K562 (cell line): ENCODE data around the gene DCXR. TPM values are rescaled to one million over a fixed set of nuclear protein-coding genes. Genes with fewer than 3 reads are reported as not detected.

Source experiments
- BCOR ChIP-seq: fragments of 450-650 bp; IDR thresholded peaks from 2 replicates; pipeline ENCODE4 v1.6.1; 2016
- BDP1 ChIP-seq: IDR thresholded peaks from 3 replicates; pipeline ENCODE4 v1.6.1; 2011; ENCODE audit not compliant: insufficient read length, insufficient read depth
- CAMTA2 ChIP-seq: fragments of 250-450 bp; sonication (Bioruptor Pico); conservative IDR thresholded peaks from 2 replicates; pipeline ENCODE4 v1.5.1; 2022
- CEBPG ChIP-seq, 3 experiments: fragments of 200-800 bp in 1 of 3; sonication (Bioruptor generic) in 1 of 3; sonication (generic) in 1 of 3; formaldehyde crosslinking in 1 of 3; IDR thresholded peaks in 2 of 3; conservative IDR thresholded peaks in 1 of 3; 2 replicates each; pipeline versions ENCODE4 v1.6.1 to v1.8.0; 2016 to 2022; ENCODE audit warnings: missing compliant biosample characterization in 2 of 3, missing genetic modification characterization in 2 of 3, mild to moderate bottlenecking in 1 of 3, missing genetic modification reagents in 1 of 3
- CHD1 ChIP-seq: fragments of 200-600 bp; sonication (generic); IDR thresholded peaks from one replicate; pipeline ENCODE4 v1.6.1; 2012; ENCODE audit warnings: mild to moderate bottlenecking, moderate library complexity, low read length, inconsistent platforms
- ESRRA ChIP-seq: fragments of 450-650 bp; IDR thresholded peaks from 2 replicates; pipeline ENCODE4 v1.6.1; 2014; ENCODE audit warnings: low read depth, mild to moderate bottlenecking, moderate library complexity, borderline replicate concordance
- ETV1 ChIP-seq: fragments of 450-650 bp; conservative IDR thresholded peaks from 2 replicates; pipeline ENCODE4 v1.6.1; 2016; ENCODE audit warnings: missing genetic modification characterization, control low read depth, low read depth, missing compliant biosample characterization
- GTF2A2 ChIP-seq: IDR thresholded peaks from 2 replicates; pipeline ENCODE4 v1.6.1; 2016; ENCODE audit warnings: mild to moderate bottlenecking, missing genetic modification characterization, missing compliant biosample characterization
- HNRNPK ChIP-seq: fragments of 200-400 bp; formaldehyde crosslinking; IDR thresholded peaks from one replicate; pipeline ENCODE4 v1.6.1; 2018; ENCODE audit warnings: mild to moderate bottlenecking, low read depth, low read length; ENCODE audit not compliant: poor library complexity, severe bottlenecking
- IFI16 ChIP-seq: fragments of 250-450 bp; sonication (Bioruptor Pico); IDR thresholded peaks from 2 replicates; pipeline ENCODE4 v2.1.2; 2022; ENCODE audit warnings: mild to moderate bottlenecking, inconsistent platforms
- PHF8 ChIP-seq: fragments of 200-600 bp; sonication (generic); IDR thresholded peaks from 2 replicates; pipeline ENCODE4 v1.6.1; 2012; ENCODE audit warnings: mixed run types, mild to moderate bottlenecking, inconsistent platforms, low read length, moderate library complexity, borderline replicate concordance
- POLR2H ChIP-seq: IDR thresholded peaks from 2 replicates; pipeline ENCODE4 v1.6.1; 2016; ENCODE audit warnings: missing genetic modification characterization, low read depth, mild to moderate bottlenecking, control low read depth, missing compliant biosample characterization, moderate library complexity
- PRPF4 ChIP-seq: fragments of 200-400 bp; formaldehyde crosslinking; IDR thresholded peaks from one replicate; pipeline ENCODE4 v1.6.1; 2017; ENCODE audit warnings: low read length, low read depth, mild to moderate bottlenecking; ENCODE audit not compliant: insufficient read depth, poor library complexity, severe bottlenecking
- RAD51 ChIP-seq: fragments of 450-650 bp; IDR thresholded peaks from 2 replicates; pipeline ENCODE4 v1.7.1; 2016; ENCODE audit warnings: low read depth, mild to moderate bottlenecking, borderline replicate concordance
- RBM17 ChIP-seq: fragments of 200-400 bp; formaldehyde crosslinking; IDR thresholded peaks from 2 replicates; pipeline ENCODE4 v1.6.1; 2017; ENCODE audit warnings: low read depth, mild to moderate bottlenecking, low read length, borderline replicate concordance
- RBM22 ChIP-seq: fragments of 200-400 bp; formaldehyde crosslinking; IDR thresholded peaks from 2 replicates; pipeline ENCODE4 v1.6.1; 2018; ENCODE audit warnings: low read length, low read depth; ENCODE audit not compliant: poor library complexity, severe bottlenecking
- SRSF9 ChIP-seq: fragments of 200-400 bp; formaldehyde crosslinking; IDR thresholded peaks from 2 replicates; pipeline ENCODE4 v1.6.1; 2017; ENCODE audit warnings: low read depth, low read length, borderline replicate concordance
- TAF1 ChIP-seq: IDR thresholded peaks from 2 replicates; pipeline ENCODE4 v1.6.1; 2011; ENCODE audit warnings: mild to moderate bottlenecking, low read length, moderate library complexity; ENCODE audit not compliant: insufficient read depth, control insufficient read depth, severe bottlenecking; ENCODE audit errors: extremely low read depth
- TFAM ChIP-seq: fragments of 250-450 bp; sonication (Bioruptor Pico); conservative IDR thresholded peaks from 2 replicates; pipeline ENCODE4 v1.5.0; 2021; ENCODE audit warnings: mild to moderate bottlenecking, moderate library complexity
- ZNF121 ChIP-seq: sonication (generic); formaldehyde crosslinking; conservative IDR thresholded peaks from 2 replicates; pipeline ENCODE4 v1.8.0; 2022; ENCODE audit warnings: missing genetic modification reagents
- ZSCAN29 ChIP-seq: fragments of 450-650 bp; IDR thresholded peaks from 2 replicates; pipeline ENCODE4 v1.6.1; 2017
- polyA plus RNA-seq, 8 experiments: library from polyadenylated mRNA; depleted of rRNA in 4 of 8; stranded (reverse) in 5 of 8; unstranded in 3 of 8; fragments of >200 nt; fragmentation: Nextera tagmentation in 2 of 8; fragmentation: Illumina TruSeq in 1 of 8; extraction: Ambion mirVana in 2 of 8; extraction: Trizol in 1 of 8; gene quantifications; 2 replicates each; pipeline versions ENCODE4 v1.2.1 to v1.2.3, GENCODE V29; 2011 to 2014; ENCODE audit warnings: inconsistent platforms in 1 of 8, missing spikeins in 1 of 8
- total RNA-seq, 7 experiments: library from RNA; depleted of rRNA in 6 of 7; stranded (reverse); fragments of >200 nt in 6 of 7; fragmentation: Illumina TruSeq in 2 of 7; extraction: Trizol in 2 of 7; gene quantifications; 2 replicates each; pipeline versions ENCODE4 v1.2.1 to v1.2.3, GENCODE V29; 2011 to 2021; ENCODE audit warnings: low replicate concordance in 1 of 7
- TF ChIP-seq, protein P1 (sequence below): fragments of 450-650 bp; formaldehyde crosslinking; IDR thresholded peaks from 2 replicates; pipeline ENCODE4 v1.4.0; 2022; ENCODE audit warnings: missing genetic modification characterization
- TF ChIP-seq, protein P2 (sequence below): sonication (generic); formaldehyde crosslinking; IDR thresholded peaks from 2 replicates; pipeline ENCODE4 v1.8.0; 2022; ENCODE audit warnings: missing genetic modification reagents, mild to moderate bottlenecking, borderline replicate concordance
- TF ChIP-seq, protein P3 (sequence below): sonication (generic); formaldehyde crosslinking; IDR thresholded peaks from 2 replicates; pipeline ENCODE4 v1.8.0; 2022; ENCODE audit warnings: mild to moderate bottlenecking, missing genetic modification reagents

The DCXR gene
- total and polyA plus RNA-seq, 9 of the 15 experiments (the other 6 are each of a cell fraction or from before 2014, with no cell fraction given) = 21.3 to 274 (median 156) TPM

DNA sequence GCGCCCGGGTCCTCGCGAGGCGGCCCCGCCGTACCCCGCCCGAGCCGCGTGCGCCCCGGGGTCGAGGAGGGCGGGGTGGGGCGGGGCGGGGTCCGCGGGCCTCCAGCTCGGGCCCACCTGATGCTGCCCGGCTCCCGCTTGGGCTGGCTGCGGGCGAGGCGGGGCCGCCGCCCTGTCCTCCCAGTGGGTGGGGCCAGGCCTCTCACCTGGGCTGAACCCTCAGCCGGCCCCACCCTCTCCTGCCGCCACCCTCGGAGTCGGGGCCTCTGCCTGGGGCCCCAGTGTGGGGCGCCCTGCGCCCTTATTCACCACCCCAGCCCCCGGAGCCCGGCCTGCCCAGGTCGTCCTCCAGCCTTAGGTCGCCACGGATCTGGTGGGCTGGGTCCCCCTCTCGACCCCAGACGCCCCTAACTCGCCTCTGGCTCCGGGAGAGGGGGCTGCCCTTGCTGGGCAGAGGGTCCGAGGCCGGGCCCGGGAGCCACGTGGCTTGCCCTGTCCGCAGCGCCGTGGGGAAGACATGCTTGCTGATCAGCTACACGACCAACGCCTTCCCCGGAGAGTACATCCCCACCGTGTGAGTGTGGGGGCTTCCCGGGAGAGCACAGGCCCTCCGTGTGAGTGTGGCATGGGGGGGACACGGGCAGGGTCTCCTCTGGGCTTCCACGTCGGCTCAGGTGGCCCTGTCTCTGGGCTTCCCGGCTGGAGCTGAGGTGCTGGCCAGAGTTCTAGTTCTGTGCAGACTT is 5.4 kb downstream of the DCXR start (continued):
- TF ChIP-seq RBM22 = no peak
- TF ChIP-seq HNRNPK = peak; percentile 21
- TF ChIP-seq, protein P1, sequence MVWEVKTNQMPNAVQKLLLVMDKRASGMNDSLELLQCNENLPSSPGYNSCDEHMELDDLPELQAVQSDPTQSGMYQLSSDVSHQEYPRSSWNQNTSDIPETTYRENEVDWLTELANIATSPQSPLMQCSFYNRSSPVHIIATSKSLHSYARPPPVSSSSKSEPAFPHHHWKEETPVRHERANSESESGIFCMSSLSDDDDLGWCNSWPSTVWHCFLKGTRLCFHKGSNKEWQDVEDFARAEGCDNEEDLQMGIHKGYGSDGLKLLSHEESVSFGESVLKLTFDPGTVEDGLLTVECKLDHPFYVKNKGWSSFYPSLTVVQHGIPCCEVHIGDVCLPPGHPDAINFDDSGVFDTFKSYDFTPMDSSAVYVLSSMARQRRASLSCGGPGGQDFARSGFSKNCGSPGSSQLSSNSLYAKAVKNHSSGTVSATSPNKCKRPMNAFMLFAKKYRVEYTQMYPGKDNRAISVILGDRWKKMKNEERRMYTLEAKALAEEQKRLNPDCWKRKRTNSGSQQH (CRISPR knock-in tag) = no peak
- TF ChIP-seq RBM17 = no peak
- TF ChIP-seq ZSCAN29 = no peak
- no peak for TF ChIP-seq CEBPG (CRISPR knock-in tag; IDR thresholded peaks at IDR 0.05)
- no peak for TF ChIP-seq CEBPG (tag; conservative IDR thresholded peaks at IDR 0.05 in 1 of 2, IDR thresholded peaks at IDR 0.05 in 1 of 2)
- TF ChIP-seq CAMTA2 = no peak
- TF ChIP-seq ESRRA = peak; percentile 30; the same call in 1 of the 2 replicates
- peak; percentile 64; the same call in 1 of the 2 replicates for TF ChIP-seq PHF8
- no peak for TF ChIP-seq TFAM (CRISPR knock-in tag)
- no peak for TF ChIP-seq BDP1
- no peak for TF ChIP-seq ETV1 (tag)
- TF ChIP-seq SRSF9 = no peak
- TF ChIP-seq PRPF4 = no peak
- TF ChIP-seq POLR2H = no peak
- no peak for TF ChIP-seq BCOR
- no peak for TF ChIP-seq GTF2A2 (tag)
- peak; percentile 4 for TF ChIP-seq CHD1
- TF ChIP-seq RAD51 = peak; percentile 36; the same call in 1 of the 2 replicates
- peak; percentile 38 for TF ChIP-seq TAF1
- TF ChIP-seq, protein P2, sequence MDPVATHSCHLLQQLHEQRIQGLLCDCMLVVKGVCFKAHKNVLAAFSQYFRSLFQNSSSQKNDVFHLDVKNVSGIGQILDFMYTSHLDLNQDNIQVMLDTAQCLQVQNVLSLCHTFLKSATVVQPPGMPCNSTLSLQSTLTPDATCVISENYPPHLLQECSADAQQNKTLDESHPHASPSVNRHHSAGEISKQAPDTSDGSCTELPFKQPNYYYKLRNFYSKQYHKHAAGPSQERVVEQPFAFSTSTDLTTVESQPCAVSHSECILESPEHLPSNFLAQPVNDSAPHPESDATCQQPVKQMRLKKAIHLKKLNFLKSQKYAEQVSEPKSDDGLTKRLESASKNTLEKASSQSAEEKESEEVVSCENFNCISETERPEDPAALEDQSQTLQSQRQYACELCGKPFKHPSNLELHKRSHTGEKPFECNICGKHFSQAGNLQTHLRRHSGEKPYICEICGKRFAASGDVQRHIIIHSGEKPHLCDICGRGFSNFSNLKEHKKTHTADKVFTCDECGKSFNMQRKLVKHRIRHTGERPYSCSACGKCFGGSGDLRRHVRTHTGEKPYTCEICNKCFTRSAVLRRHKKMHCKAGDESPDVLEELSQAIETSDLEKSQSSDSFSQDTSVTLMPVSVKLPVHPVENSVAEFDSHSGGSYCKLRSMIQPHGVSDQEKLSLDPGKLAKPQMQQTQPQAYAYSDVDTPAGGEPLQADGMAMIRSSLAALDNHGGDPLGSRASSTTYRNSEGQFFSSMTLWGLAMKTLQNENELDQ (CRISPR knock-in tag) = no peak
- TF ChIP-seq, protein P3, sequence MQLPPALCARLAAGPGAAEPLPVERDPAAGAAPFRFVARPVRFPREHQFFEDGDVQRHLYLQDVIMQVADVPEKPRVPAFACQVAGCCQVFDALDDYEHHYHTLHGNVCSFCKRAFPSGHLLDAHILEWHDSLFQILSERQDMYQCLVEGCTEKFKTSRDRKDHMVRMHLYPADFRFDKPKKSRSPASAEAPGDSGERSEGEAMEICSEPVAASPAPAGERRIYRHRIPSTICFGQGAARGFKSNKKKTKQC (CRISPR knock-in tag) = no peak
- no peak for TF ChIP-seq ZNF121 (CRISPR knock-in tag)
- TF ChIP-seq IFI16 (CRISPR knock-in tag) = no peak
